B cell (primary cell): ENCODE results near the gene TBC1D2B.

Source experiments
- EZH2 ChIP-seq: IDR thresholded peaks from 2 replicates; pipeline ENCODE4 v1.6.1; 2012; ENCODE audit warnings: borderline replicate concordance, low read depth, mild to moderate bottlenecking, moderate library complexity, low read length; ENCODE audit not compliant: insufficient read depth, poor library complexity, severe bottlenecking
- TF ChIP-seq, protein P1 (sequence below): fragments of 200-600 bp; IDR thresholded peaks from one replicate; pipeline ENCODE4 v1.8.0; 2022; ENCODE audit warnings: antibody characterized with exemption, mild to moderate bottlenecking

DNA sequence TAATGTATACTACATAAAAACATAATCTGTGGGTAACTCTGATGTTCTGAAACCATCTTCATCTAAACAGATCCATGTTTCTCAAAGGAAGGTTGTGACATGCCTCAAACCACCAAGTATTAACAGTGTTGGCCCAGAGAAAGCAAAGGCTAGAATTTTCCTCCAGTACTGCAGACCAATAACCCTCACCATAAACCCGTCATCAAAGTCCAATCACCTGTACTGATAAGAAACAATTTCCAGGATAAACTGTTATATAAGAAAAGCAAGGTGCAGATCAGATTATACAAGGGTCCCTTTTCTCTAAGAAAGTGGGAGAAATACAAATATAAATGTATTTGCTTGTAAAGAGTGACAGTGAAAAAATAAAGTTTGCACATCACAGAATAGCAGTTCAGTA is 32.3 kb downstream of the TBC1D2B start:
- TF ChIP-seq, protein P1, sequence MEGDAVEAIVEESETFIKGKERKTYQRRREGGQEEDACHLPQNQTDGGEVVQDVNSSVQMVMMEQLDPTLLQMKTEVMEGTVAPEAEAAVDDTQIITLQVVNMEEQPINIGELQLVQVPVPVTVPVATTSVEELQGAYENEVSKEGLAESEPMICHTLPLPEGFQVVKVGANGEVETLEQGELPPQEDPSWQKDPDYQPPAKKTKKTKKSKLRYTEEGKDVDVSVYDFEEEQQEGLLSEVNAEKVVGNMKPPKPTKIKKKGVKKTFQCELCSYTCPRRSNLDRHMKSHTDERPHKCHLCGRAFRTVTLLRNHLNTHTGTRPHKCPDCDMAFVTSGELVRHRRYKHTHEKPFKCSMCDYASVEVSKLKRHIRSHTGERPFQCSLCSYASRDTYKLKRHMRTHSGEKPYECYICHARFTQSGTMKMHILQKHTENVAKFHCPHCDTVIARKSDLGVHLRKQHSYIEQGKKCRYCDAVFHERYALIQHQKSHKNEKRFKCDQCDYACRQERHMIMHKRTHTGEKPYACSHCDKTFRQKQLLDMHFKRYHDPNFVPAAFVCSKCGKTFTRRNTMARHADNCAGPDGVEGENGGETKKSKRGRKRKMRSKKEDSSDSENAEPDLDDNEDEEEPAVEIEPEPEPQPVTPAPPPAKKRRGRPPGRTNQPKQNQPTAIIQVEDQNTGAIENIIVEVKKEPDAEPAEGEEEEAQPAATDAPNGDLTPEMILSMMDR = no peak
- TF ChIP-seq EZH2 = no peak
